Ovary (tissue), 9 donors: ENCODE data around the gene SNAP47. TPM values are rescaled to one million over a fixed set of nuclear protein-coding genes. Genes with fewer than 3 reads are reported as not detected.

Experiments used
- DNase-seq, 5 donors: peaks; one replicate each; pipeline ENCODE4 v3.0.0-alpha.2; 2019 to 2020
- H3K27ac ChIP-seq, 2 donors: fragments of 200-600 bp; one replicate each; pipeline versions ENCODE4 v1.5.1 to v1.8.0; 2019 to 2022
- H3K27me3 ChIP-seq: fragments of 200-600 bp; one replicate; pipeline ENCODE4 v1.8.0; 2022
- H3K36me3 ChIP-seq: fragments of 200-600 bp; sonication (generic); one replicate; pipeline ENCODE4 v1.5.1; 2019
- H3K4me1 ChIP-seq: one replicate; pipeline ENCODE4 v1.8.1; 2013; ENCODE audit warnings: mild to moderate bottlenecking, moderate library complexity; ENCODE audit not compliant: insufficient read depth
- H3K4me3 ChIP-seq: fragments of 200-600 bp; sonication (generic); one replicate; pipeline ENCODE4 v1.5.1; 2017
- H3K9me3 ChIP-seq, 2 donors: fragments of 200-600 bp in 1 of 2; sonication (generic) in 1 of 2; one replicate each; pipeline versions ENCODE4 v1.5.1 to v1.8.1; 2013 to 2019; ENCODE audit warnings: mild to moderate bottlenecking in 1 of 2, moderate library complexity in 1 of 2
- EP300 ChIP-seq: sonication (generic); formaldehyde crosslinking; IDR thresholded peaks from one replicate; pipeline ENCODE4 v1.6.1; 2017; ENCODE audit warnings: antibody characterized with exemption
- POLR2A ChIP-seq: fragments of 450-650 bp; IDR thresholded peaks from one replicate; pipeline ENCODE4 v1.6.1; 2017; ENCODE audit warnings: antibody characterized with exemption, mild to moderate bottlenecking, moderate library complexity
- WGBS, 3 donors: extraction: QIAGEN DNeasy Blood & Tissue Kit in 1 of 3; methylation state at CpG; one replicate each; pipeline versions ENCODE4 v1.1.5 to v1.1.7; 2013 to 2017; 5-methylcytosine and 5-hydroxymethylcytosine counted together
- intact Hi-C, 4 donors: fragments of 100-400 bp; cut with DNase I; formaldehyde crosslinking; loops; one replicate each; pipeline versions ENCODE4 v1.11.0 to v1.15.1; 2022 to 2023
- polyA plus RNA-seq, 2 donors: library from polyadenylated mRNA; stranded (reverse); fragments of 200-250 nt in 1 of 2; fragments of 350-450 nt in 1 of 2; fragmentation: Illumina TruSeq in 1 of 2; extraction: RNeasy Lipid Tissue Mini Kit (QIAGEN cat#74804) in 1 of 2; gene quantifications; one replicate each; pipeline ENCODE4 v1.2.3, GENCODE V29; 2013 to 2014
- total RNA-seq, 7 donors: library from RNA; depleted of rRNA in 2 of 7; stranded (reverse); fragments of >200 nt in 2 of 7; fragmentation: NEBNext Ultra II Directional in 3 of 7; extraction: Animal tissue kit (Norgen Biotek cat#: 25700) in 3 of 7; gene quantifications; one replicate each; pipeline versions ENCODE4 v1.1.0 to v1.2.4, GENCODE V29; 2016 to 2023
- TF ChIP-seq, protein P1 (sequence below), 3 donors: fragments of 450-650 bp in 2 of 3; fragments of 200-600 bp in 1 of 3; IDR thresholded peaks; one replicate each; pipeline versions ENCODE4 v1.5.1 to v1.8.0; 2016 to 2022; ENCODE audit warnings: antibody characterized with exemption in 3 of 3, mild to moderate bottlenecking in 1 of 3
- donor health status: DM: no; HTN: no; CAD: no; lungs with moderate emphysema.
- donor health status: DM: no; HTN: no; CAD: no.
- donor health status: Bipolar disorder and iron deficiency.
- donor health status: DM: yes; HTN: yes; CAD: no.
- donor health status: DM: no; HTN: no; CAD: no.
- donor health status: DM: yes; HTN: yes; CAD: no.

SNAP47 gene
- total and polyA plus RNA-seq, 9 donors: 43.5 to 135 (median 83.9) TPM

- Histone ChIP-seq H3K9me3 (no peaks in the 10 kb centered on the region), H3K4me3 (no peak overlapping the region), H3K27me3 (no peaks in the 10 kb centered on the region), H3K4me1 (peaks cover 19% of the 10 kb centered on the region), H3K36me3 (no peaks in the 10 kb centered on the region), H3K27ac (no peak overlapping the region)
- TF ChIP-seq EP300 (no peak), POLR2A (no peak)
- TF ChIP-seq, protein P1, sequence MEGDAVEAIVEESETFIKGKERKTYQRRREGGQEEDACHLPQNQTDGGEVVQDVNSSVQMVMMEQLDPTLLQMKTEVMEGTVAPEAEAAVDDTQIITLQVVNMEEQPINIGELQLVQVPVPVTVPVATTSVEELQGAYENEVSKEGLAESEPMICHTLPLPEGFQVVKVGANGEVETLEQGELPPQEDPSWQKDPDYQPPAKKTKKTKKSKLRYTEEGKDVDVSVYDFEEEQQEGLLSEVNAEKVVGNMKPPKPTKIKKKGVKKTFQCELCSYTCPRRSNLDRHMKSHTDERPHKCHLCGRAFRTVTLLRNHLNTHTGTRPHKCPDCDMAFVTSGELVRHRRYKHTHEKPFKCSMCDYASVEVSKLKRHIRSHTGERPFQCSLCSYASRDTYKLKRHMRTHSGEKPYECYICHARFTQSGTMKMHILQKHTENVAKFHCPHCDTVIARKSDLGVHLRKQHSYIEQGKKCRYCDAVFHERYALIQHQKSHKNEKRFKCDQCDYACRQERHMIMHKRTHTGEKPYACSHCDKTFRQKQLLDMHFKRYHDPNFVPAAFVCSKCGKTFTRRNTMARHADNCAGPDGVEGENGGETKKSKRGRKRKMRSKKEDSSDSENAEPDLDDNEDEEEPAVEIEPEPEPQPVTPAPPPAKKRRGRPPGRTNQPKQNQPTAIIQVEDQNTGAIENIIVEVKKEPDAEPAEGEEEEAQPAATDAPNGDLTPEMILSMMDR (IDR thresholded peaks at IDR 0.05): no peak
- no peak for DNase-seq
- intact Hi-C loops: loop anchor here in 2 of 4 donors (10.0 kb wide), 1 partner anchor 206 kb away; the partner anchor contains the start of gene WNT9A (in 2 of the 2)
- 82 to 83% (median 82%) methylated on average over 9 of the region's 9 CpGs for WGBS, 3 donors
These were observed 3.6 kb downstream of the SNAP47 start for GRCh38 chr1:227738820-227739219.

DNA sequence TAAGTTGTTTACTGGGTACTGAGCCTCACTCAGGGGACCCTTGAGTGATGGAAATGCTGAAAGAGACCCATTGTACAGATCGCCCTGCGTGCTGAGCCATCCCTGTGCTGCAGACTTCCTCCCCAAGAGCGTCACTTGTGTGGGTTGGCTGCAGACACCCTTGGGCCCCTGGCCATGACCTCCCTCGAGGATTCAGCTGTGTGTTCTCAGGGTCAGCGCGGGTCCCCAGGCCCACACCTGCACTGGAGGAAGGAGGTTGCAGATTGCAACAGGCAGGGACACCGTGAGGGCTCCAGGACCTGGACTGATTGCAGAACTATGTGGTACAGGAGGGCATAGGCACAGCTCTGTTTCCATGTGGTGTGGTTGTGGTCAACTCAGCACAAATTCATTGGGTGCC, 4.4 kb downstream of the SNAP47 start:
- no peak for TF ChIP-seq EP300
- TF ChIP-seq POLR2A: no peak
- TF ChIP-seq, protein P1 (IDR thresholded peaks at IDR 0.05): no peak
- H3K4me1 ChIP-seq: peaks cover 16% of the 10 kb centered on the region
- H3K36me3 ChIP-seq: no peaks in the 10 kb centered on the region
- intact Hi-C loops: loop anchor here in 2 of 4 donors (10.0 kb wide), 1 partner anchor 205 kb away; the partner anchor contains the start of gene WNT9A (in 2 of the 2)
- H3K4me3 ChIP-seq: no peak overlapping the region
- no peaks in the 10 kb centered on the region for H3K9me3 ChIP-seq
- no peaks in the 10 kb centered on the region for H3K27me3 ChIP-seq
- WGBS, 3 donors: 83 to 93% (median 88%) methylated on average over 7 of the region's 7 CpGs
- no peak overlapping the region for H3K27ac ChIP-seq
- peak in 2 of 5 donors; percentile 17 to 18 for DNase-seq

DNA sequence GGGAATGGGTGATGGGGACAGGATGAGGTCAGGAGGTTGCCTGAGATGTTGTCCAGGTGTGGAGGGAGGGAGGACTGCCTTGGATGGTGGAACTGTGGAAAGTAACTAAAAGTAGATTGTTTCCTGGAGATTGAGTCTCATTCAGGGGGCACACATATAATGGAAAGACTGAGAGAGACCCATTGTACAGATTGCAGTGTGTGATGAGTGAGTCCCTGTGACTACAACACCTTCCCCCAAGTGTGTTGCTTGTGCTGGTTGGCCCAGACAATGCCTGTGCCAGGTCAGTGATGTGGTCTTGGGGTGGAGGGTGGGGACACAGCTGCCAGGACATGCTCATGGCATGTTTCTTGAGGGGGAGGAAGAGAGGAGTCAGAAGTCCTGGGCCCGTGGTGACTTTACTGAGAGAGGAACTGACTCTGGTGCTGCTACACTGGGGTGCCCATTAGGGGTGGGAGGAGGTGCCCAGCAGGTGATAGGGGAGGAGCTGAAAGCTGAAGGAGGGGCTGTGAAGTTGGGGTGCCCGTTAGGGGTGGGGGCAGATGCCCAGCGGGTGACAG, 5.2 kb downstream of the SNAP47 start:
- 69 to 78% (median 78%) methylated on average over 3 of the region's 3 CpGs for WGBS, 3 donors
- Histone ChIP-seq H3K4me1 (peaks cover 16% of the 10 kb centered on the region), H3K4me3 (no peak overlapping the region), H3K9me3 (no peaks in the 10 kb centered on the region), H3K27ac (no peak overlapping the region), H3K36me3 (no peaks in the 10 kb centered on the region), H3K27me3 (no peaks in the 10 kb centered on the region)
- TF ChIP-seq EP300 (no peak), POLR2A (no peak)
- TF ChIP-seq, protein P1 (IDR thresholded peaks at IDR 0.05): no peak
- peak in 2 of 5 donors; percentile 18 to 23 for DNase-seq
- intact Hi-C loops: no loop called here

GRCh38 chr1:227741166-227741870, 6.1 kb downstream of the SNAP47 start:
- WGBS, 3 donors: 71 to 80% (median 77%) methylated on average over 17 of the region's 17 CpGs
- Histone ChIP-seq H3K27ac (peak overlapping the region in 1 of 2 donors; percentile 20), H3K27me3 (no peaks in the 10 kb centered on the region), H3K36me3 (no peaks in the 10 kb centered on the region), H3K9me3 (no peaks in the 10 kb centered on the region), H3K4me1 (peaks cover 21% of the 10 kb centered on the region), H3K4me3 (no peak overlapping the region)
- intact Hi-C loops: no loop called here
- DNase-seq: peak in 3 of 5 donors; percentile 17 to 28 (median 24)
- TF ChIP-seq, protein P1 (IDR thresholded peaks at IDR 0.05): no peak
- TF ChIP-seq EP300 (no peak), POLR2A (no peak)
